ENCODE measurements around the gene MEMO1.
"Not testable (repeated sequence)": the region's sequence is repeated elsewhere in the genome, so short reads cannot be mapped to it uniquely, and the experiment has no call there.

The MEMO1 gene

DNA sequence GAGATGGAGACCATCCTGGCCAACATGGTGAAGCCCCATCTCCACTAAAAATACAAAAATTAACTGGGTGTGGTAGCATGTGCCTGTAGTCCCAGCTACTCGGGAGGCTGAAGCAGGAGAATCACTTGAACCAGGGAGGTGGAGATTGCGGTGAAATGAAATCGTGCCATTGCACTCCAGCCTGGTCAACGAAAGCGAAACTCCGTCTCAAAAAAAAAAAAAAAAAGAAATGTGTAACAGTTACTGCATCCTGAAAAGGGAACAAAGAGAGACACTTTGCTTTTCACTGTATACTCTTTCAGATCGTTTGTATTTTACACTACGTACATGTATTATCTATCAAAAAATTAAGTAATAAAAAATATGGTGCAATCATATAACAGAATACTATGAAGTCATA, 53.9 kb downstream of the MEMO1 start:
- DNase-seq, result not testable (repeated sequence)

DNA sequence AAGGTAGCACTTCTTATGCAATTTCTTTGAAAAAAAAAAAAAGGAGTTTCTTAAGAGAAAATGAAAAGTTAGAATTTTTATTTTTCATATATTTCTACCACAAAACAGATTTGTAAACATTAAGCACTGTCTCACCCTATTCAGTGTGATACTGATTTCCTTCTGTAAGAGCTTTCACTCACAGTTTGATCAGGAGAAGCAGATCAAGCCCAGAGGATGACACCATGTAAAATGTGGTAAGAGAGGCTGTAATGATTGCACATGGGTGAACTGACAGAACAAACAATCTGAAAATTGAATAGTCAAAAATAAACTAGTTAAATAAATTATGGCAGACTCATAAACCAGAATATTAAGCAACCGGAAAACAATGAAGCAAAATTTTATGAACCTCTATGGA, 54.5 kb downstream of the MEMO1 start:
- no peak for DNase-seq

DNA sequence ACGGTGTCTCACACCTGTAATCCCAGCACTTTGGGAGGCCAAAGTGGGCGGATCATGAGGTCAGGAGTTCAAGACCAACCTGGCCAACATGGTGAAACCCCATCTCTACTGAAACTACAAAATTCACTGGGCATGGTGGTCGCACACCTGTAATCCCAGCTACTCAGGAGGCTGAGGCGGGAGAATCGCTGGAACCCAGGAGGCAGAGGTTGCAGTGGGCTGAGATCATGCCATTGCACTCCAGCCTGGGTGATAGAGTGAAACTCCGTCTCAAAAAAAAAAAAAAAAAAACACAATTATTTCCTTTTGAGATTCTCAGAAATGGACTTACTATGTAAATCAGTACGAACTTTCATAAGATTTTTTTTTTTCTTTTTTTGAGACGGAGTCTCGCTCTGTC, 57.7 kb downstream of the MEMO1 start:
- not testable (repeated sequence) for DNase-seq

DNA sequence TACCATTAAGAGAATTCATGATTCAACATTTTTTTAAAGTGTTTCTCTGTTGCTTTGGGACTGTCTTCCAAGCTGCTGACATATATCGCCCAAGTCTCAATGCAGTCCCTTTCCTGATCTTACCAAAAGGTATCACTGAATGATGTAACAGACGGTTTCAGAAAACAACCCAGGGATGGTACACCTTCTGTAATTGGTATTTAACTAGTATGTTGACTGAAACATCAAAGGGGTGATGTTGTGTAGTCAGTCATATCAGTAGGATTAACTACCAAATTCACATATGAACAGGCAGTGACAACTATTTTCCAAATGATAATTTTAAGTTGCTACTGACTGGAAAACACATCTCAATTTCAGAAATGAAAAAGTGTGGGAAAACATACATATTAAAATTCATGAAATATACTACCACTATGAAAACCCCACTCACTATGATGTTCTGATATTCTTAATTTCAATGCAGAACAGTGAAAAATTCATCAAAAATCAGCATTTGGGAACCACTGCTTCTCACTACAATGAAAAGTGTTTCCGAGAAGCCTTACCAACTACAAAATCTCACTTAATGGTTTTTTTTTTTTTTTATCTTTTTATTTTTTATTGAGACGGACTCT, 59.8 kb downstream of the MEMO1 start:
- peak in 1 of 5 donors; percentile 50 for DNase-seq

DNA sequence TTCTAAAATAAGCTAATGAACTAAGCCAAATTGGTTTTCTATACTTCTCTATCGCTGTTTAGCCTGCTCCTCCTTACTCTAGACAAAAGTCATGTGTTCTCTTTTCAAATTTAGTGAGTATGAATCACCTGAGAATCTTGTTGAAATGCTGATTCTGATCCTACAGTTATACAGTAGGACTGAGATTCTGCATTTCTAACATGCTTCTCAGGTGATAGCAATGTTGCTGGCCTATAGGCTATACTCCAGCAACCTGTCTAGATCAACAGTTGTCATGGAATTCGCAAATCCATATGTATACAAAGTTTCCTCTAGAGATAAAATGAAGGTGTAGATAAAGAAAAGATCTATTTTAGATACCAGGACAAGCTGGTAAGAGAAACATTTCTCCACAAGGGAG, 62.9 kb downstream of the MEMO1 start:
- DNase-seq, result no peak

DNA sequence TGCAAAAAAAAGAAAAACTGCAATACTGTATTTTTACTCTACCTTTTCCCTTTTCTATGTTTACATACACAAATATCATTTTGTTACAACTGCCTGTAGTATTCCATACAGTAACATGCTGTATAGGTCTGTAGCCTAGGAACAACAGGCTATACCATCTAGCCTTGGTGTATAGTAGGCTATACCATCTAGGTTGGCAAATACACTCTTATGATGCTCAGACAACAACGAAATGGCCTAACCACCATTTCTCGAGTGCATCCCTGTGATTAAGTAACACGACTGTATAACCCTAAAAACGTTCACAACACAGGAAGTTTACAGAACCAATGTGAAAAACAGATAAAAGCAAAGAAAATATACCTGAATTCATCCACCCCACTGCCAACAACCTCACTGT, 64.0 kb downstream of the MEMO1 start:
- no peak for DNase-seq

DNA sequence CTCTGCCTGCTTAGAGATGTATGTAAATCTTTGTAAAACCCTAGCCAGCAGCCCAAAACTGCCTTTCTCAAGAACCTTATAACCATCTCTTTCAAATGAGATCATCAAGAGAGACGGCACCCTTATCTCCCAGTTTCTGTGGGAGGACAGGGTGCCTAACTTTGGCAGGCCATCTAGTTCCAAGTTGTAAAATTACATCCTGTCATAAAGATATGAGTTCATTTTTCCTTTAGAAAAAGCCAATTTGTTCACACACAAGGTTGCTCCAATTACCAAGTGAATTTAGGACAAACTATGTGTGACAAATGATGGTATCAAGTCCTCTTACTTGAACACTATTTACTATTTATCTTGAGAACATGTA, 65.3 kb downstream of the MEMO1 start:
- no peak for DNase-seq

DNA sequence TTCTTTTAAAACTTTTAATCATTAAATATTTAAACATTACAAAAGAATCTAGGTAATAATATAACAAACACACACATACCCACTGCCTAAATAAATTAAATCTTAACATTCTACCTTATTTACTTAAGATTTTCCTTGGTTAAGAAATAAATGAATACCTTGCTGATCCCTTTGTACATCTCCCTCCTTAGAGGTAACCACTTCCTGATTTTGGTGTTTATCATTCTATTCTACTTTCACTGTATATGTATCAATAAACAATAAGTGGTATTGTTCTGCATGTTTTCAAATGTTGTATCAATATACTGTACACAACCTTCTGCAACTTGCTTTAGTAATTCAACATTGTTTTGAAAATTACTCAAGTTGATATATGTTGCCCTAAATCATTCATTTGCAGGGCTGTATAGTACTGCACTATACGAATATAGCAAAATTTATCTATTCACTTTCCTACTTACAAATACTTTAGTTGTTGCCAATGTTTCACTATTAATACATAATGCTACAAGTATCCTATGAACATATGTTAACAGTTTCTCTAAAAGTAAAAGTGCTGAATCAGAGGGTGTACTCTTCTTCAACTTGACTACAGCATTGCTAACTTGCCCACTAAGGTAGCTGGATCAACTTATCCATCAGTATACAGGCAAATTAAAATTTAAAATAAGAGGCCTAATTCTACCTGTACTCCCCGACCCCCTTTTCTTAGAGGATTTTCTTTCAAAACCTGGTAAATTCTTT, 65.8 kb downstream of the MEMO1 start:
- no peak for DNase-seq

DNA sequence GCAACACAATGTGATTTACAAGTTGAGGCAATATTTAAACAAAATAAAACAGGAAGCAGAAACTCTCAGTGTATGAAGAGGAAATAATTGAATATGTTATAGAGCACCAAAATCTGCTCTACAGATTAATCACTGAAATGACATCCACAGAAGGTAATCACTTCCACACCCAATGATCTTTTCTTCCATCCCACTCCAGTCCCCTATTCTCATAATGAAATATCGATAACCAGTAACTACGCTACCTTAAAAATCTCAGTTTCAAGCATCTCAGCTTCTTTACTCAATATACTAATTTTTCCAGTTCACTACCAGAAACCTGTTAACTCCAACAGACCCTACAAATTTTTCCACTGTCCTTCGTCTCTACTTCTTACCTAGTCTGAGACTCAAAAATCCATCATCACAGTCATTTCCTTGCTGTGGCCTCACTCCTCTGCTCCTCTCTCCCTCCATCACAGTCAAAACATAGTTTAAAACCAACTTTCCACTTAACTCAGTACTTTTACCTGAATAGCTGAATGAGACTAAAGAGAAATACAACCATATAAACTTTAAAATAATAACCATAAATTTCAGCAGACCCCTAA, 67.1 kb downstream of the MEMO1 start:
- DNase-seq, result no peak

DNA sequence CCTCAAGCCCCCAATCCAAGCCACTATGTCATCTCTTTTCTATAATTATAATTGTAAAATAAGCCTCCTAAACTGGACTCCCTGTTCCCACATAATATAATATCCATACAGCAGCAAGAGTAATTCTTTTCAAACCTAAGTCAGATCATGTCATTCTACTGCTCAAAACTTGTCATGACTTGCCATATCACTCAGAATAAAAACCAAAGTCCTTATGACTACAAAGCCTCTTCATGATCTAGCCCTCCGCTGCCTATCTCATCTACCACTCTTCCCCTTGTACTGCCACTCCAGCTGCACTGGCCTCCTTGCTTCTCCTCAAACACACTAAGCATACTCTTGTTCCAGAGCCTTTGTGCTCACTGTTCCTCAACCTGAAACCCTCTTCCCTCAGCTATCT, 69.9 kb downstream of the MEMO1 start:
- DNase-seq, result no peak

DNA sequence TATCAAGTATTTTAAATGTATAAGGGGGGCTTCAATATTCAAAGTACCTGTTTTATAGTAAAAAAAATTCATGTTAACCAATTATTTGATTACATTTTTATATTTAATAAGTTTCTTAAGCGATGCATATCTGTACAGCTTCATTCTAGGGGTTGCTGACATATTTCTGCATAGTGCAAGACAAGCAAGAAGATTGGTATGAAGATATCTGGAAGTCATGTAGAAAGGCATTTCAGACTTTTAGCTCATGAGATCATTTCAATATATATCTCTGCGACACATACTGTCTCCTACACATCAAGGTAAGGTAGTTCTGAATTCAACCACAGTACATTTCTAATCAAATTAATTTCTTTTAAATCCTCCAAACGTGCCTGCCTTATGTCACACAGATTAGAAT, 73.1 kb downstream of the MEMO1 start:
- DNase-seq, result no peak

DNA sequence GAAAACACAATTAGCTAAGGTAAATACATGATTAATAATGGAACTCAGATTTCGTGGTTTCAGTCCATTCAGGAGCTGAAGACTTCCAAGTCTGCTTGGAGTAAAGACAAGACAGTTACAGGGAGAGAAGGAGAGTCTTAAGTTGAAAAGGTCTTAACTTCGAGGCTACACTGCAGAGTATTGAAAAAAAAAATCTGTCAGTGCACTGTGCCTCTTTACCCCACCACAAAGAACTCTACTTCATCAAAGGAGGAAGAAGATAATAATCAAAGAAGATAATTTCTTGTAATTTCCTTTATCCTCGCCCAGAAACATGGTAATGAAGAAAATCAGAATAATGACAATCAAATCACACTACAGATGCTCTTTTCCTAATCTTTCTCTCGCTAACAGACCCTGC, 75.4 kb downstream of the MEMO1 start:
- DNase-seq, result no peak

DNA sequence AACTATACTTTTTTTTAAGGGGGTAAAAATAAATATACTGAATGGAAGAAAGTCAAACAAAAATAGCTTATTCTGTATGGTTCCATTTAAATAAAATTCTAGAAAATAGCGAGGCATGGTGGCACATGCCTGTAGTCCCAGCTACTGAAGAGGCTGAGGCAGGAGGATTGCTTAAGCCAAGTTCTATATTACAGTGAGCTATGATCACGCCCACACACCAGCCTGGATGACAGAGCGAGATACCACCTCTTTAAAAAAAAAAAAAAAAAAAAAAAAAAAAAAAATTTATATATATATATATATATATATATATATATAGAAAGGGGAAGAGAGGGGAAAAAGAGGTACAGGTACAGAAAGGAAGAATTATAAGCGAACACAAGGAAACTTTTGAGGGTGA, 77.7 kb downstream of the MEMO1 start:
- DNase-seq, result no peak

DNA sequence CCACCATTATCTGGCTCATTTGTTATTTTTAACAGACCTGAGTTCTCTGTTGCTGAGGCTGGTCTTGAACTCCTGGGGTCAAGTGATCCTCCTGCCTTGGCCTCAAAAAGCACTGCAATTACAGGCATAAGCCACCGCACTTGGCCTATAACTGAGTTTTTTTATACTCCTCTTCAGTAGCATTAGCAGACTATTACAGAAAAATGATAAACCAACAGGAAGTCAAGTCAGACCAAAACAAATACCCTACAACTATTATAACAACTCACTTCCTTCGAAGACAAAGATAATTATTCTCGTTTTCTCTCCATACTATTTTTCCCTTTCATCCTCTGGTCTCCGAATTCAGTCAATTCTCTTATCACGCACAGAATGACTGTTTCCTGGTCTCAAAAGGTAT, 78.2 kb downstream of the MEMO1 start:
- peak in 1 of 5 donors; percentile 35 for DNase-seq

DNA sequence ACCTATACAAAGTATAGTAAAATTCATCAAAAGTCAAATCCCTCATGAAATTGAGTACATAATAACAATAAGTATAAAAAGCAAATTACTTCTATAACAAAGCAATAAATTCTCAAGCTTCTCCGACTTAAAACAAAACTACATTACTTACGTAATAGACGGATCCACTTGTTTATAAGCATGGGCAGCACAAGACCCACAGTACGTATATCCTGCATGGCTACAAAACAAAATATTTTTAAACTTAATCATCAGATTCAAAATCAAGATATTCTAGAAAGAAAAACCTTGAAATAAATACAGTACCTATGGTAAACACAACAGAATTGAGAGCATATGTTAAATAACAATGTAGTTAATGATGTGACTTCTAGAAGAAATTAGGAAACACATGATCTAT, 78.9 kb downstream of the MEMO1 start:
- DNase-seq, result no peak

DNA sequence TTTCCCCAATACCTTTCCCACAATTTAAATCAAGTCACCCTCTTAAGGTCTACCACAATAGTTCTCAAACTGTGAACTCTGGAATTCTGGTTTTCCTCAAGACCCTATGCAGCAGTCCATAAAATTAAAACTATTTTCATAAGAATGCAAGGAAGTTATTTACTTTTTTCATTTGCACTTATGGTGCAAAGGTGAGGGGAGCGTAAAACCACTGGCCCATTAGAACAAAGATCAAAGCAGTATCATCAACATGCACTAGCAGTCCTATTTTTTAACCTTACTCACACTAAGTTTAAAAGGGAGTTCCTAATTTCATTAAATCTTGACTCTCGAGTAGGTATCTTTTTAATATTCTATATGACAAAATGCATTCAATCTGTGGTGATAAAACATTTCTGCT, 85.3 kb downstream of the MEMO1 start:
- DNase-seq, result no peak

DNA sequence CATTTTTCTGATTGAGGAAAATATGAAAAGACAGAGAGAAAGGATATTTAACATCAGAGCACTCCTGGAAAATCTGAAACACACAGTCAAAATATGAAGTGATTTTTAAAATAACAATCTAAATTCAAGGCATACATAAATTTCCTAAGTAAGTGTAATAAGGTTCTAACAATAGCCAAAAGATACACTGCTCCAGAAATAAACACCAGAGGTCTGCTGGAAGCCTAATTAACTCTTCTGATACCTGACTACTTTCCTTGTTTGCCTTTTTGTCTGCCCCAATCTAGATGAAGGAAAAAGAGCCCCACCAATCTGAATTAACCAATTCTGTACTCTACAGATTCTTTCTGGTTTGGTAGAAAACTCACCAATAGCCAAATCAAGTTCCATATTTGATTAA, 87.1 kb downstream of the MEMO1 start:
- DNase-seq, result no peak

DNA sequence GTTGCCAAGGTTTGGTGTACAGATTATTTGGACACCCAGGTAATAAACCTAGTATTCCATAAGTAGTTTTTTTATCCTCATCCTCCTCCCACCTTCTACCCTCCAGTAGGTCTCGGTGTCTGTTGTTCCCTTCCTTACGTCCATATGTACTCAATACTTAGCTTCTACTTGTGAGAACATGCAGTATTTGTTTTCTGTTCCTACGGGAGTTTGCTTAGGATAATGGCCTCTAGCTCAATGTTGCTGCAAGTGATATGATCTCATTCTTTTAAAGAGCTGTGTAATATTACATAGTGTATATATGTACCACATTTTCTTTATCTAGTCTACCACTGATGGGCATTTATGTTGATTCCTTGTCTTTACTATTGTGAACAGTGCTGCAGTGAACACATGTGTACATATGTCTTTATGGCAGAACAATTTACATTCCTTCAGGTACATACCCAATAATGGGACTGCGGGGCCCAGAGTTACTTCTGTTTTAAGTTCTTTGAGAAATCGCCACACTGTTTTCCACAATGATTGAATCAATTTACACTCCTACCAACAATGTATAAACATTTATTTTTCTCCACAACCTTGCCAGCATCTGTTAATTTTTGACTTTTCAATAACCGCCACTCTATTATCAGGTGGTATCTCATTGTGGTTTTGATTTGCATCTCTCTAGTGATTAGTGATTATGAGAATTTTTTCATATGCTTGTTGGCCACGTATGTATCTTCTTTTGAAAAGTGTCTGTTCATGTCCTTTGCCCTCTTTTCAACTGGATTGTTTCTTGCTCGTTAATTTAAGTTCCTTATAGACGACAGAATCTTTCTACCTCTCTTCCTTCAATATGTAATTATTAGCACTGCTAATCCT, 88.0 kb downstream of the MEMO1 start:
- no peak for DNase-seq

DNA sequence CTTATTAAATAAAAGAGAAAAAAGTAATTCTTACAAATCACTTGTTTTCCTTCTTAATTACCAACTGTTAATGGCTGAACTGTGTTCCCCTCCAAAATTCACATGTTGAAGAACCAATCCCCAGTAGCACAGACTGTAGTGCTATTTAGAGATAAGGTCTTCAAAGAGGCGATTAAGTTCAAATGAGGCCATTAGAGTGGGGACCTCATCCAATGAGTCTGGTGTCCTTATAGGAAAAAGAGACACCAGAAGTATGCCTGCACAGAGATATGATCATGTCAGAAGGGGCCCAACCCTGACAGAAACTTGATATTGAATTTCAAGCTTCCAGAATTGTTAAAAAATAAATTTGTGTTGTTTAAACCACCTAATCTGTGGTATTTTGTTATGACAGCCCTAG, 89.8 kb downstream of the MEMO1 start:
- no peak for DNase-seq

DNA sequence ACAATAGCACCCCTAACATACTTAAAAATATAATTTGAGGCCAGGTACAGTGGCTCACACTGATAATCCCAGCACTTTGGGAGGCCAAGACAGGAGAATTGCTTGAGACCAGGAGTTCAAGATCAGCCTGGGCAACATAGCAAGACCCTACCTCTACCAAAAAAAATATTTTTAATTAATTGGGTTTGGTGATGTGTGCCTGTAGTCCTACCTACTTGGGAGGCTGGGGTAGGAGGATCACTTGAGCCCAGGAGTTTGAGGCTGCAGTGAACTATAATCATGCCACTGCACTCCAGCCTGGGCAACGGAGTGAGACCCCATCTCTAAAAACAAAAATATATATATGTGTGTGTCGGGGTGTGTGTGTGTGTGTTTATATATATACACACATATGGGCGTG, 91.3 kb downstream of the MEMO1 start:
- no peak for DNase-seq

DNA sequence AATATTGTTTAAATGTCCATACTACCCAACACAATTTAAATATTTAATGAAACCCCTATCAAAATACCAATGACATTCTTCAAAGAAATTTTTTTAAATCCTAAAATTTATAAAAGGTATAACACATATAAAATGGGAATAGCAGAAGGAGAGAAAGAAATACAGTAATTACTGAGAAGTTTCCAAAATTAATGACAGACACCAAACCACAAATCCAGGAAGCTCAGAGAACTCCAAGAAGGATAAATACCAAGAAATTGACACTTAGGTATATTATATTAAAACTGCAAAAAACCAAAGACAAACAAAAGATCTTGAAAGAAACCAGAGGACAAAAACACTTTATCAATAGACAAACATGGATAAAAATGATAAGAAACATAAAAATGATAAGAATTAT, 101.1 kb downstream of the MEMO1 start:
- DNase-seq, result no peak

DNA sequence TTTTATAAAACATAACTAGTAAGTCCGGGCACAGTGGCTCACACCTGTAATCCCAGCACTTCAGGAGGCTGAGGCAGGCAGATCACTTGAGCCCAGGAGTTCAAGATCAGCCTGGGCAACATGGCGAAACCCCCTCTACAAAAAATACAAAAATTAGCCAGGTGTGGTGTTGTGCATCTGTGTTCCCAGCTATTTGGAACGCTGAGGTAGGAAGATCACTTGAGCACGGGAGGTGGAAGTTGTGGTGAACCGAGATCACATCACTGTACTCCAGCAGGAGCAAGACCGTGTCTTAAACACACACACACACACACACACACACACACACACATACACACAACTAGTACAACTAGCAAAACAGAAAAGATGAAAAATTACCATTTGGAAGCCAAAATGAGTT, 103.3 kb downstream of the MEMO1 start:
- DNase-seq, result not testable (repeated sequence)

DNA sequence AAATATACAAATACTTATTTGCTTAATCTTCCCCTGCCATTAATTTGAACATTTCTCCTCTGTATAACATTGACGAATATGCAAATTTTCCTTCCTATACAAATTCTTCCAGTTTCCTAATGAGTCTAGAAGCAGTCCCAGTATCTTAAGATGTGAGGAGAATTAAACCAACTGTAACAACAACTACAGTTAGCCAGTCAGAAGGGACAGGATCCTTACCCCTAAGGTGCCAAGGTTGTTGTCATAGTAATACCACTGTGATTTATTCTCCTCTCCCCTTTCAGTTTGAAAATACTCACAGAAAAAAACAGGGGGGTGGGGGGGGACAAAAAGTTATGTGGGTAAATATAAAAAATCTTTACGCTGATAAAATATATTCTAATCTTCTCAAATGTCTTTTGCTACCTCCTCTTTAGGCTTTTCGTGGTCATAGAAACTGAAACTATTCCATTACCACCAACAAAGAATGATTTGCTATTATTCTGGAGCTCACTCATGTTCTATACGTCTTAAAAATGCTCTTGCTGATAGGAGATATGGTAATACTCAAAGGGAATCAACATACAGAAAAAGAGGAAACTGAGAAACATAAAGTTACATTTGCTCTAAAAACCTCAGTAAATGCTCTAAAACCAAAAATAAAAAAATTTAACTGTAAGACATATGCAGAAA, 107.6 kb downstream of the MEMO1 start:
- DNase-seq, result no peak

All from T-helper 1 cell (primary cell).